GM13977 (cell line): ENCODE measurements around the gene TMEM115.

ENCODE experiments used
- DNase-seq: peaks from one replicate; pipeline ENCODE4 v3.0.0; 2012; ENCODE audit warnings: low spot score
- CTCF ChIP-seq: IDR thresholded peaks from 2 replicates; pipeline ENCODE4 v1.5.1; 2012; ENCODE audit warnings: mild to moderate bottlenecking, control low read depth; ENCODE audit not compliant: insufficient read depth; ENCODE audit errors: extremely low read depth, missing control alignments
- in situ Hi-C: fragments of 300-500 bp; cut with MboI; formaldehyde crosslinking; loops from one replicate; pipeline ENCODE4 v1.12.0; 2022; ENCODE audit warnings: low sequenced_read_pairs, low pct_unique_long_range_greater_than_20kb, mixed read lengths, inconsistent platforms; ENCODE audit not compliant: unreplicated experiment

The TMEM115 gene

GRCh38 chr3:50326182-50326541 is 33.2 kb downstream of the TMEM115 start:
- DNase-seq = no peak
- in situ Hi-C loops = no loop called here
- no peak for TF ChIP-seq CTCF

- TF ChIP-seq CTCF = no peak
- in situ Hi-C loops = no loop called here
Observed at GRCh38 chr3:50325497-50326181, 33.7 kb downstream of the TMEM115 start.

GRCh38 chr3:50325113-50325480 is 34.2 kb downstream of the TMEM115 start:
- in situ Hi-C loops = no loop called here
- no peak for TF ChIP-seq CTCF
- no peak for DNase-seq

More at GRCh38 chr3:50325497-50326181, 33.7 kb downstream of the TMEM115 start:
- no peak for DNase-seq

GRCh38 chr3:50324351-50325112 is 34.8 kb downstream of the TMEM115 start:
- in situ Hi-C loops = no loop called here
- TF ChIP-seq CTCF = peak; percentile 83
- DNase-seq = peak; percentile 80

- no peak for DNase-seq
- in situ Hi-C loops = no loop called here
- TF ChIP-seq CTCF = no peak
Observed at GRCh38 chr3:50323614-50324199, 35.6 kb downstream of the TMEM115 start.

GRCh38 chr3:50323092-50323600 is 36.2 kb downstream of the TMEM115 start:
- no peak for TF ChIP-seq CTCF

More at GRCh38 chr3:50323092-50323600, 36.2 kb downstream of the TMEM115 start:
- in situ Hi-C loops = no loop called here
- DNase-seq = no peak
